CD4-positive, CD25-positive, alpha-beta regulatory T cell (primary cell): ENCODE data around the gene MEF2B. TPM values are rescaled to one million over a fixed set of nuclear protein-coding genes. Genes with fewer than 3 reads are reported as not detected.

Source experiments
- ATAC-seq, 2 donors: fragments of 150-1000 bp; cut with Tn5 transposase; one replicate each; pipeline ENCODE4 v1.10.0; 2021; ENCODE audit warnings: low read depth in 2 of 2, moderate number of reproducible peaks in 2 of 2, moderate library complexity in 1 of 2
- DNase-seq, 3 donors: peaks; one replicate each; pipeline versions ENCODE4 v3.0.0 to v3.0.0-alpha.2; 2012 to 2022; ENCODE audit warnings: mixed read lengths in 1 of 3
- H3K27ac ChIP-seq: one replicate; pipeline ENCODE4 v1.7.0; 2013; ENCODE audit warnings: mild to moderate bottlenecking, low read length; ENCODE audit not compliant: insufficient read depth, poor library complexity, severe bottlenecking
- H3K27me3 ChIP-seq: one replicate; pipeline ENCODE4 v1.7.0; 2013; ENCODE audit warnings: low read length; ENCODE audit not compliant: control insufficient read depth, insufficient read depth
- H3K36me3 ChIP-seq: one replicate; pipeline ENCODE4 v1.7.0; 2013; ENCODE audit warnings: mild to moderate bottlenecking, low read length, moderate library complexity; ENCODE audit not compliant: control insufficient read depth, insufficient read depth
- H3K4me1 ChIP-seq: 2 replicates; pipeline ENCODE4 v1.7.0; 2013; ENCODE audit warnings: mild to moderate bottlenecking, low read length; ENCODE audit not compliant: insufficient read depth, control insufficient read depth, poor library complexity, severe bottlenecking
- H3K4me3 ChIP-seq: one replicate; pipeline ENCODE4 v1.7.0; 2013; ENCODE audit warnings: low read depth, mild to moderate bottlenecking, low read length, moderate library complexity
- H3K9me3 ChIP-seq, 2 experiments: 1 replicate in 1 of 2; 2 replicates in 1 of 2; pipeline ENCODE4 v1.7.0; 2013; ENCODE audit warnings: low read length in 2 of 2, mild to moderate bottlenecking in 1 of 2, moderate library complexity in 1 of 2; ENCODE audit not compliant: control insufficient read depth in 2 of 2
- H3K27ac Mint-ChIP-seq, 3 donors: one replicate each; pipeline ENCODE4 v1.8.0; 2020 to 2022; ENCODE audit warnings: mild to moderate bottlenecking in 3 of 3, mixed read lengths in 3 of 3, moderate library complexity in 2 of 3
- H3K27me3 Mint-ChIP-seq: one replicate; pipeline ENCODE4 v1.8.0; 2022; ENCODE audit warnings: mild to moderate bottlenecking, mixed read lengths
- H3K36me3 Mint-ChIP-seq: one replicate; pipeline ENCODE4 v1.8.0; 2020; ENCODE audit warnings: mixed read lengths
- H3K4me1 Mint-ChIP-seq, 4 donors: one replicate each; pipeline ENCODE4 v1.8.0; 2020 to 2022; ENCODE audit warnings: mixed read lengths in 4 of 4, mild to moderate bottlenecking in 1 of 4
- H3K4me3 Mint-ChIP-seq, 4 donors: one replicate each; pipeline ENCODE4 v1.8.0; 2020 to 2022; ENCODE audit warnings: mild to moderate bottlenecking in 4 of 4, mixed read lengths in 4 of 4, moderate library complexity in 3 of 4
- H3K9me3 Mint-ChIP-seq, 7 donors: one replicate each; pipeline ENCODE4 v1.8.0; 2020 to 2022; ENCODE audit warnings: mixed read lengths in 7 of 7, mild to moderate bottlenecking in 3 of 7, moderate library complexity in 2 of 7
- polyA plus RNA-seq, 4 donors: library from polyadenylated mRNA; unstranded; fragments of 300-500 nt; fragmentation: Illumina TruSeq; gene quantifications; one replicate each; pipeline ENCODE4 v1.2.3, GENCODE V29; 2021
- total RNA-seq: library from RNA; stranded (reverse); gene quantifications from one replicate; pipeline ENCODE4 v1.2.3, GENCODE V29; 2022

The MEF2B gene
- total and polyA plus RNA-seq, 5 donors from 2014 or later: 0.30 to 3.5 TPM; not detected in 3

DNA sequence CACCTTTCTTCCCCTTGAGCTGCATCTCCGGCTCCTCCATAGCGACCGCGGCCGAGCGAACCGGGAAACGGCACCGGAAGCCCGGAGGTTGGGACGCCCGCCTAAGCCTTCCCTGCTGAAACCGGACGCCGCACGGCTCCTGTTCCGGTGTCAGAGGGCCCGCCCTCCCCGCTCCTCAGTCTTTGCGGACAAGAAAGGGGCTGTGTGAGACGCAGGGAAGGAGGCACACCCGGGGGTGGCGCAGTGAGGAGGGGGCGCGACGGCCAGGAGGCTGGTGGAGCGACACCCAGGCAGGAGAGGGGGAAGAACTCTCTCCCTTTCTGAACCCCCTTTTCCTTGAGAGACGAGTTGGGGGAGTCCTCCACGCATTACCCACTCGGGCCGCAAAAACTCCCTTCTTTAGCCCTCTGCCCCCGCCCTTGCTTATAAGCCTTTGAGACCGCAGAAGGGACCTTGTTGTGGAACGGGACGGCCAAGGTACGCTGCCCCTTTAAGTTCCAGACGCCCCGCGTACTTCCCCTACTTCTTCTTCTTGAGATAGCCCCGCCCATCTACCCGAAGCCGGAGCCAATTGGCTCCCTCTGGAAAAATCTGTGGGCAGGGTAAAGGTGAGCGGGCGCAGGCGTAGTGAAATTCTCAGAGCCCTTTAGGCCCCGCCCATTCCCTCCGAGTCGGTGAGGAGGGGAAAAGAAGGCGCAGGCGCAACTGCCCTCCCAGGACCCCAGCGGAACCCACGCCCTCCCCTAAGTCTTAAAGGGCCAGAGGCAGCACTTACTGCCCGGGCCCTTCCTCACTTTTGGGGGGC lies 22.2 kb upstream of the MEF2B start, which contains the start of the genes BORCS8 and RFXANK:
Gene BORCS8 (minus strand): TSS at position 75 of the 805 bp plus-strand sequence. CDS start 35 bp downstream, at position 40.
Gene RFXANK (plus strand): TSS at position 181 of the 805 bp plus-strand sequence. CDS start 1,689 bp downstream, outside the sequence.
- Histone ChIP-seq H3K36me3 (peaks cover 9% of the 10 kb centered on the region), H3K4me3 (peak within 1 kb of the TSS; percentile 90), H3K27me3 (no peaks in the 10 kb centered on the region), H3K9me3 (no peaks in the 10 kb centered on the region), H3K4me1 (peaks cover 36% of the 10 kb centered on the region), H3K27ac (peak within 1 kb of the TSS; percentile 100)
- ATAC-seq (peak; percentile 87 to 89), DNase-seq (peak; percentile 98 to 99 (median 99))
- H3K4me3 Mint-ChIP-seq: peak within 1 kb of the TSS; percentile 97 to 100 (median 99)
- no peaks in the 10 kb centered on the region for H3K36me3 Mint-ChIP-seq
- no peaks in the 10 kb centered on the region for H3K9me3 Mint-ChIP-seq
- H3K27ac Mint-ChIP-seq: peak within 1 kb of the TSS; percentile 99 to 100 (median 99)
- H3K4me1 Mint-ChIP-seq: peaks cover 5 to 68% (median 26%) of the 10 kb centered on the region in 4 donors
- H3K27me3 Mint-ChIP-seq: no peaks in the 10 kb centered on the region

DNA sequence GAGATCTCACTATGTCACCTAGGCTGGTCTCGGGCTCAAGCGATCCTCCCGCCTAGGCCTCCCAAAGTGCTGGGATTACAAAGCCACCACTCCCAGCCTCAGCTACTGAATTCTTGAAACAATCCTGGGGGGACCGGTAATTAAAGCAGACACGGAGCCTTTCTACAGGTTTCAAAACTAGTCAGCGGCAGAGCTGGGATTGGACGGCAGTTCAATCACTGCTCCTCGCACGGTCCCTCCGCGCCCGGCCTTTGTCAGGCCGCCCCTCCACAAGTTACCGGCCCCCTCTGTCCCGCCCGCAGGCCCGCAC lies 21.7 kb upstream of the MEF2B start:
- H3K4me3 Mint-ChIP-seq: peak overlapping the region; percentile 97 to 100 (median 99)
- H3K27me3 ChIP-seq: no peaks in the 10 kb centered on the region
- H3K9me3 ChIP-seq: no peaks in the 10 kb centered on the region
- no peaks in the 10 kb centered on the region for H3K9me3 Mint-ChIP-seq
- H3K4me1 ChIP-seq: peaks cover 36% of the 10 kb centered on the region
- H3K27ac ChIP-seq: peak overlapping the region; percentile 100
- H3K36me3 Mint-ChIP-seq: peaks cover 3% of the 10 kb centered on the region
- H3K27me3 Mint-ChIP-seq: no peaks in the 10 kb centered on the region
- H3K36me3 ChIP-seq: peaks cover 8% of the 10 kb centered on the region
- H3K4me1 Mint-ChIP-seq: peaks cover 5 to 71% (median 29%) of the 10 kb centered on the region in 4 donors
- H3K27ac Mint-ChIP-seq: peak overlapping the region; percentile 99 to 100 (median 99)
- H3K4me3 ChIP-seq: peak overlapping the region; percentile 87
- ATAC-seq (no peak), DNase-seq (no peak)

DNA sequence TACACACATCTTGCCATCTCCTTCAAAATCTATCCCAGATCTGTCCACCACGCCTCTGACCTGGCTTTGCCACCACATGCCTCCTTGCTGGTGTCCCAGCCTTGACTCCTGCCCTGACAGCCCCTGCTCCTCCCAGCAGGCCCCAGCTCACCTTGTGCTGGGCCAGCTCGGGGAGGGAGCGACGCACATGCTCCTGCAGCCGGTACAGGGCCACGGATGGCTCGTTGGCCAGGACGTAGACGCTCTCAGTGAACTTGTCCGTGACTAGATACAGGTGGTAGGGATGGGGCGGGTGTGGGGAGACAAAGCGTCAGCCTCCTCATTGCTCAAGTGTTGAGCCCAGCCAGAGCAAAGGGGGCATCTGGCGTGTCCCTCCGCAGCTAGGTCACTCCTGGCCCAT lies 16.7 kb upstream of the MEF2B start:
- Mint-ChIP-seq H3K27me3 (no peaks in the 10 kb centered on the region), H3K9me3 (no peaks in the 10 kb centered on the region), H3K4me3 (peak overlapping the region in 2 of 4 donors; percentile 68 to 75), H3K27ac (peak overlapping the region in 2 of 3 donors; percentile 11 to 44), H3K36me3 (peaks cover 16% of the 10 kb centered on the region), H3K4me1 (peaks cover 0 to 44% (median 25%) of the 10 kb centered on the region in 4 donors)
- Histone ChIP-seq H3K4me1 (peaks cover 22% of the 10 kb centered on the region), H3K9me3 (no peaks in the 10 kb centered on the region), H3K36me3 (peaks cover 16% of the 10 kb centered on the region), H3K27ac (no peak overlapping the region), H3K27me3 (no peaks in the 10 kb centered on the region), H3K4me3 (no peak overlapping the region)
- no peak for ATAC-seq
- DNase-seq: no peak

DNA sequence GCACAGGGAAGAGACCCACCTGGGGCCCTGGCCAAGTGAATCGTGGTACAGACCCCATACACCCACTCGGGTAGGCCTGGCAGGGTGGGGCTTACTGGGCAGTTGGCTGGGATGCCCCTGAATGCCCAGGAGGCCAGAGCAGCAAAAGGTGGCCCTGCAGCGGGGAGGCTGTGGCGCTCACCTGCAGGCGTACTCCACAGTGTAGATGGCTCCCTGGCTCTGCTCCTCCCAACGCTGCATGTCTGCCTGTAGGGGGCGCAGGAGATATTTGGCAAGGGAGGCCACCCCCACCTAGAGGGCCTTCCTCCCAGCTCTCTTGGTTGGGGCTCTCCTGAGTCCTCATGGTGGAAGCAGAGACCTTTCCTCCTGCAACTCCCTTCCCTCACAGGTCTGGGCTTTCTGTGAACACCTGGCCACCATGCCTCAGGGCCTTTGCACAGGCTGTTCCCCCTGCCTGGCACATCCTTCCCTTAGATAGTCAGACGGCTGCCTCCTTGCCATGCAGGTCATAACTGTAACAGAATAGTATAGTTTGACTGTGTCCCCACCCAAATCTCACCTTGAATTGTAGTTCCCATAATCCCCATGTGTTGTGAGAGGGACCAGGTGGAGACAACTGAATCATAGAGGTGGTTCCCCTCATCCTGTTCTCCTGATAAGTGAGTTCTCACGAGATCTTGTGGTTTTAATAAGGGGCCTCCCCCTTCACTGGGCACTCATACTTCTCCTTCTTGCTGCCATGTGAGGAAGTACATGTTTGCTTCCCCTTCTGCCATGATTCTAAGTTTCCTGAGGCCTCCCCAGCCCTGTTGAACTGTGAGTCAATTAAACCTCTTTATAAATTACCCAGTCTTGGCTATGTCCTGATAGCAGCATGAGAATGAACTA lies 16.0 kb upstream of the MEF2B start:
- peaks cover 16% of the 10 kb centered on the region for H3K4me1 ChIP-seq
- ATAC-seq: peak; percentile 77 to 84
- no peak overlapping the region for H3K4me3 ChIP-seq
- H3K4me1 Mint-ChIP-seq: peaks cover 0 to 38% (median 23%) of the 10 kb centered on the region in 4 donors
- no peaks in the 10 kb centered on the region for H3K9me3 ChIP-seq
- DNase-seq: peak; percentile 46 to 69 (median 60)
- no peaks in the 10 kb centered on the region for H3K27me3 Mint-ChIP-seq
- no peaks in the 10 kb centered on the region for H3K27me3 ChIP-seq
- peaks cover 19% of the 10 kb centered on the region for H3K36me3 Mint-ChIP-seq
- H3K27ac Mint-ChIP-seq: peak overlapping the region in 2 of 3 donors; percentile 12 to 44
- peaks cover 20% of the 10 kb centered on the region for H3K36me3 ChIP-seq
- H3K4me3 Mint-ChIP-seq: peak overlapping the region in 2 of 4 donors; percentile 68 to 75
- H3K9me3 Mint-ChIP-seq: no peaks in the 10 kb centered on the region
- no peak overlapping the region for H3K27ac ChIP-seq

DNA sequence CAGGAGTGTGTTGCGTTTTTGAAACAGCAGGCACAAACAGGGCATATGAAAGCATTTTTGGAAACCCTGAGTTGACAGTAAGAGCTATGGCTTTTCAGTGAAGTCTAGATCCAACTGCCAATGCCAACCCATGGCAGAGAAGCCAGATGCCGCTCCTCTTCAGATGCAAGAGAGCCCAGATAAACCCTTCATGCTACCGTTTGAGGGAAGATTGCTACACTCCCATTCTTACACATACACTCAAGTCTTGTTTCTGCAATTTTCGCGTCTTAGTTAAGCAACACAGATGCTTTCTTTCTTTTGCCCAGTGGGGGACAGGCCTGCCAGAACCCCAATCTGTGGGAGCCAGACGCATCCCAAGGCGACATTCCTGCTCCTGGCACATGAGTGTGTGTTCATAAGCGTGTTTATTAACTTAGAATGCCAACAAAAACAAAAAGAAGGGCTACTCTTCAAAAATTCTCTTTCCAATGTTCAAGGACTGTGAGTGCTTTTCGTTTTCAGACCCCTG lies 11.5 kb upstream of the MEF2B start:
- peaks cover 0 to 10% (median 7%) of the 10 kb centered on the region in 4 donors for H3K4me1 Mint-ChIP-seq
- H3K27me3 Mint-ChIP-seq: no peaks in the 10 kb centered on the region
- Histone ChIP-seq H3K4me3 (no peak overlapping the region), H3K4me1 (no peaks in the 10 kb centered on the region), H3K27ac (no peak overlapping the region), H3K36me3 (peaks cover 27% of the 10 kb centered on the region), H3K27me3 (no peaks in the 10 kb centered on the region), H3K9me3 (no peaks in the 10 kb centered on the region)
- ATAC-seq (no peak), DNase-seq (no peak)
- peak overlapping the region in 1 of 3 donors; percentile 38 for H3K27ac Mint-ChIP-seq
- H3K9me3 Mint-ChIP-seq: no peaks in the 10 kb centered on the region
- H3K36me3 Mint-ChIP-seq: peaks cover 18% of the 10 kb centered on the region
- no peak overlapping the region for H3K4me3 Mint-ChIP-seq

DNA sequence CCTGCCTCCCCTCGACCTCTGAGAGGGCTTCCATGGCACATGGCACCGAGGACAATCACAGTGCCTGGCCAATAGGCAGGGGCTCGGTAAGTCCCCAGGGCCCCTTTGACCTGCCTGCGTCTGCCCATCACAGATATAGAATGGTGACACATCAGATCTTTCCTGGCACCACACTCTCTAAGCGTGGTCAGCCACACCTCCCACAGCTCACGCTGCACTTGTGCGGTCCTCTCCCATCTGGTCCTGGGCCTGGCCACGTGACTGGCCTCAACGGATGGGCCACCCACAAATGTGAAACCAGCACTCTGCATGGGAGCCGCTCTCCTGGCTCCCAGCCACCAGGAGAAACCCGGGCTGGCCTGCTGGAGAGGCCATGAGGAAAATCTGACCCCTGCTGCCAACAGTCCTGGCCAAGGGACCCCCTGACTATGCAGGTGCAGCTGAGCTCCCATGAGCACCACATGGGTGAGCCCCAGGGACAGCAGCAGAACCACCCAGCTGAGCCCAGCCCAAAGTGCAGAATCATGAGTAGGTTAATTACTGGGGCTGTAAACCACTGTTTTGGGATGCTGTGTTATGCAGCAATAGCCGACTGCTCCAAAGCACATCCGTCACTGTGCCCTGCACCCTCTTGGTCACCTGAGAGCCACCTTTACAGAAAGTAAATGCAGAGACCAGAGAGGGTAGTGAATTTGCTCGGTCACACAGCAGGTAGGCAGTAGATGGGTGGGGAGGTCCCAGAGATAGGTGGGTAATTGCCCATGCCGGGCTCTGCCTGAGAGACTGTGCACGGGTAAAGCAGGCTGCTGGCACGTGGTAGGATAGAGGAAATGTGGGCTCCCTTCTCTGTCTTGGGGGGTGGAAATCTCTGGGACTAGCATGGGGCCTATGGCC lies 9.7 kb upstream of the MEF2B start:
- Mint-ChIP-seq H3K36me3 (peaks cover 12% of the 10 kb centered on the region), H3K27ac (no peak overlapping the region), H3K9me3 (no peaks in the 10 kb centered on the region), H3K4me3 (no peak overlapping the region), H3K4me1 (peaks cover 0 to 6% (median 1%) of the 10 kb centered on the region in 4 donors), H3K27me3 (no peaks in the 10 kb centered on the region)
- Histone ChIP-seq H3K36me3 (peaks cover 24% of the 10 kb centered on the region), H3K4me1 (peaks cover 5% of the 10 kb centered on the region), H3K4me3 (no peak overlapping the region), H3K9me3 (no peaks in the 10 kb centered on the region), H3K27ac (no peak overlapping the region), H3K27me3 (no peaks in the 10 kb centered on the region)
- DNase-seq (no peak), ATAC-seq (no peak)

DNA sequence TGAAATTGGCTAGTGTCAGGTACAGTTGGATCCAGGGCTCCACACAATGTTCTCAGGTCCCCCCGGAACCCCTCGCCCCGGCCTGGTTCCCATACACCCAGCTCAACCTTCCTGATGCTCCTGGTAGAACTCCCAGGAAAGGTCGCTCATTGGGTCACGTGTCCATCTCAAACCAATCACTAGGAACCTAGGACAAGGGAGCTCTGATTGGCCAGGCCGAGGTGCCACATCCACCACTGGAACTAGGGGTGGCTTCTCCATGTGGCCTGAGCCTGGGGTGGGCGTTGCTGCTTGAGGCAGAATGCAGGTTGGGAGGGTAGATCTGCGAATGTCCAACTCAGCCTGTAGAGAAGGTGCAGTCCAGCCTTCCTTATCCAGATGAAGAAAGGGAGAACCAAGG lies 6.9 kb upstream of the MEF2B start:
- Histone ChIP-seq H3K27me3 (no peaks in the 10 kb centered on the region), H3K36me3 (peaks cover 18% of the 10 kb centered on the region), H3K9me3 (no peaks in the 10 kb centered on the region), H3K4me3 (no peak overlapping the region), H3K27ac (no peak overlapping the region), H3K4me1 (peaks cover 6% of the 10 kb centered on the region)
- Mint-ChIP-seq H3K4me1 (peaks cover 0 to 3% (median 1%) of the 10 kb centered on the region in 4 donors), H3K27ac (no peak overlapping the region), H3K9me3 (no peaks in the 10 kb centered on the region), H3K4me3 (no peak overlapping the region), H3K36me3 (peaks cover 9% of the 10 kb centered on the region), H3K27me3 (no peaks in the 10 kb centered on the region)
- DNase-seq (no peak), ATAC-seq (no peak)
